Heart right ventricle (tissue), 16 donors: ENCODE data around the gene SLC7A8. TPM values are rescaled to one million over a fixed set of nuclear protein-coding genes. Genes with fewer than 3 reads are reported as not detected.

Experiments used
- ATAC-seq, 8 donors: fragments of 200-7000 bp; cut with Tn5 transposase; one replicate each; pipeline ENCODE4 v1.9.1; 2020; ENCODE audit warnings: mild to moderate bottlenecking in 8 of 8, moderate library complexity in 8 of 8, moderate number of reproducible peaks in 1 of 8
- DNase-seq, 2 donors: peaks; one replicate each; pipeline ENCODE4 v3.0.0-alpha.2; 2020
- H3K27ac ChIP-seq, 10 donors: fragments of 200-600 bp; sonication (generic) in 2 of 10; one replicate each; pipeline versions ENCODE4 v1.5.0 to v1.8.0; 2020 to 2022; ENCODE audit warnings: mild to moderate bottlenecking in 3 of 10
- H3K27me3 ChIP-seq, 7 donors: fragments of 200-600 bp; one replicate each; pipeline ENCODE4 v1.8.0; 2021 to 2022; ENCODE audit warnings: mild to moderate bottlenecking in 2 of 7
- H3K36me3 ChIP-seq, 9 donors: fragments of 200-600 bp; sonication (generic) in 1 of 9; one replicate each; pipeline versions ENCODE4 v1.5.0 to v1.8.0; 2020 to 2022; ENCODE audit warnings: mild to moderate bottlenecking in 2 of 9
- H3K4me1 ChIP-seq, 9 donors: fragments of 200-600 bp; sonication (generic) in 1 of 9; one replicate each; pipeline versions ENCODE4 v1.5.0 to v1.8.0; 2020 to 2022; ENCODE audit warnings: mild to moderate bottlenecking in 4 of 9
- H3K4me3 ChIP-seq, 10 donors: fragments of 200-600 bp; sonication (generic) in 2 of 10; one replicate each; pipeline versions ENCODE4 v1.5.0 to v1.8.0; 2020 to 2022; ENCODE audit warnings: mild to moderate bottlenecking in 7 of 10, moderate library complexity in 2 of 10
- H3K9me3 ChIP-seq, 11 donors: fragments of 200-600 bp in 10 of 11; sonication (generic) in 2 of 11; one replicate each; pipeline versions ENCODE4 v1.5.0 to v1.8.0; 2013 to 2022; ENCODE audit warnings: mild to moderate bottlenecking in 2 of 11, control low read depth in 1 of 11, moderate library complexity in 1 of 11
- WGBS, 2 donors: extraction: QIAGEN DNeasy Blood & Tissue Kit; methylation state at CpG; one replicate each; pipeline ENCODE4 v1.1.7; 2013; ENCODE audit warnings: inconsistent platforms in 1 of 2; 5-methylcytosine and 5-hydroxymethylcytosine counted together
- intact Hi-C, 10 donors: fragments of 100-400 bp; cut with DNase I; formaldehyde crosslinking; loops; one replicate each; pipeline versions ENCODE4 v1.11.1 to v1.14.2; 2022
- polyA plus RNA-seq, 2 donors: library from polyadenylated mRNA; stranded (reverse); fragments of 200-250 nt; gene quantifications; one replicate each; pipeline ENCODE4 v1.2.3, GENCODE V29; 2013
- total RNA-seq, 10 donors: library from RNA; stranded (reverse); fragmentation: NEBNext Ultra II Directional in 3 of 10; extraction: Animal tissue kit (Norgen Biotek cat#: 25700) in 3 of 10; gene quantifications; one replicate each; pipeline versions ENCODE4 v1.2.1 to v1.2.4, GENCODE V29; 2021 to 2023
- TF ChIP-seq, protein P1 (sequence below), 9 donors: fragments of 200-600 bp; sonication (generic) in 2 of 9; IDR thresholded peaks; one replicate each; pipeline versions ENCODE4 v1.5.0 to v1.8.0; 2021 to 2022; ENCODE audit warnings: antibody characterized with exemption in 9 of 9, mild to moderate bottlenecking in 5 of 9, moderate library complexity in 1 of 9
- donor health status: Arrhythmogenic right ventricular cardiomyopathy.
- donor health status: ischemic (EF 13 %, LVEDD 7.1; RV severe dilation, severe dysfunction).
- donor health status: healthy with polysubstance abuse.
- donor health status: DM: no; HTN: yes; CAD: no.
- donor health status: DM: no; HTN: no; CAD: no.
- donor health status: ischemic (EF 25% LVEDD 6.9; RV normal size, moderate dysfunction).
- donor health status: ischemic (EF 25% LVEDD 5.7; RV mildly dilated, moderate dysfunction).
- donor health status: healthy.
- donor health status: DM: yes; HTN: yes; CAD: no.
- donor health status: Ischemic cardiomyopathy.
- donor health status: ischemic (EF 35%, LVEDD 5.7; RV mildly dilated, moderate dysfunction).
- donor health status: nonischemic (EF 11% LVEDD 7.7; RV severe dilation, severe dysfunction).
- donor health status: DM: yes; HTN: yes; CAD: no.
- donor health status: PGD.
- donor health status: ischemic (EF 29% LVEDD 5.4; RV normal size, mild dysfunction).
- donor health status: nonischemic (EF 23%, LVEDD 6.1; RV moderate dilation, normal function).

Gene SLC7A8
- total and polyA plus RNA-seq, 12 donors, result 5.9 to 14.9 (median 9.6) TPM

DNA sequence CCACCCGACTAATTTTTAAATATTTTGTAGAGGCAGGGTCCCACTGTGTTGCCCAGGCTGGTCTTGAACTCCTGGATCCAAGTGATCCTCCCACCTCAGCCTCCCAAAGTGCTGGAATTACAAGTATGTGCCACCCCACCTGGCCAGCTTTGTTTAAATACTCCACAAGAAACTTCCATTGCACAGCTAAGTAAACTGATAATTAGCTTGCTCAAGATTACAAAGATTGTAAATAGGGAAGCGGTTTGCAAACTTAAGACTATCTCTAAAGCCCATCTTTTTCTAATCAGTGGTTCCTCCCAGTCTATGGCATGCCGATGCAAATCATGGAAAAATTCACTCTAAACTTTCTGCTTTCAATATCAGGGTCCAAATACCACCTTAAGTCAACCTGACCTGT, 9.7 kb downstream of the SLC7A8 start:
- H3K36me3 ChIP-seq, result no peaks in the 10 kb centered on the region
- intact Hi-C loops, result no loop called here
- peaks cover 0 to 28% (median under 1%) of the 10 kb centered on the region in 9 donors for H3K4me1 ChIP-seq
- H3K27me3 ChIP-seq, result no peaks in the 10 kb centered on the region
- peak overlapping the region in 1 of 10 donors; percentile 31 for H3K27ac ChIP-seq
- H3K9me3 ChIP-seq, result no peaks in the 10 kb centered on the region
- 79 to 84% methylated on average over 3 of the region's 3 CpGs for WGBS, 2 donors
- ATAC-seq, result no peak
- DNase-seq, result no peak
- H3K4me3 ChIP-seq, result no peak overlapping the region
- TF ChIP-seq, protein P1, sequence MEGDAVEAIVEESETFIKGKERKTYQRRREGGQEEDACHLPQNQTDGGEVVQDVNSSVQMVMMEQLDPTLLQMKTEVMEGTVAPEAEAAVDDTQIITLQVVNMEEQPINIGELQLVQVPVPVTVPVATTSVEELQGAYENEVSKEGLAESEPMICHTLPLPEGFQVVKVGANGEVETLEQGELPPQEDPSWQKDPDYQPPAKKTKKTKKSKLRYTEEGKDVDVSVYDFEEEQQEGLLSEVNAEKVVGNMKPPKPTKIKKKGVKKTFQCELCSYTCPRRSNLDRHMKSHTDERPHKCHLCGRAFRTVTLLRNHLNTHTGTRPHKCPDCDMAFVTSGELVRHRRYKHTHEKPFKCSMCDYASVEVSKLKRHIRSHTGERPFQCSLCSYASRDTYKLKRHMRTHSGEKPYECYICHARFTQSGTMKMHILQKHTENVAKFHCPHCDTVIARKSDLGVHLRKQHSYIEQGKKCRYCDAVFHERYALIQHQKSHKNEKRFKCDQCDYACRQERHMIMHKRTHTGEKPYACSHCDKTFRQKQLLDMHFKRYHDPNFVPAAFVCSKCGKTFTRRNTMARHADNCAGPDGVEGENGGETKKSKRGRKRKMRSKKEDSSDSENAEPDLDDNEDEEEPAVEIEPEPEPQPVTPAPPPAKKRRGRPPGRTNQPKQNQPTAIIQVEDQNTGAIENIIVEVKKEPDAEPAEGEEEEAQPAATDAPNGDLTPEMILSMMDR (IDR thresholded peaks at IDR 0.05), result no peak

DNA sequence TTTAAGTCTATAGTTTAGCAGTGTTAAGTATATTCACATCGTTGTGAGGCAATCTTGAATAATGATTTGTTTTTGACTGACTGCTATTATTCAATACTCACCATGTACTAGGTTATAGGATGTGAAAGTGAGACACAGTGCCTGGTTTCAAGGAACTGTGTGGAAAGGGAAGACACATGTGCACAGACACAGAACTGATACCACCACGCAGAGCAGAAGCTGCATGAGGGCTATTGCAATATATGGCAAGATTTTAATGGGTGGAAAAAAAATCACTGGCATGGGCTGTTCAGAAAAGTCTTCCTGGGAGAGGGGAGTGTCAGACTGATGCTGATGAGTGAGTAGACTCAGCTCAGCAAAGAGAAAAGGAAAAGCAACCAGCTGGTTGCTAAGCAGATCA, 10.4 kb downstream of the SLC7A8 start:
- H3K4me1 ChIP-seq, result peaks cover 0 to 36% (median 8%) of the 10 kb centered on the region in 9 donors
- TF ChIP-seq, protein P1 (IDR thresholded peaks at IDR 0.05), result no peak
- DNase-seq (no peak), ATAC-seq (peak in 3 of 8 donors; percentile 46 to 68 (median 52))
- H3K36me3 ChIP-seq, result no peaks in the 10 kb centered on the region
- peak overlapping the region in 1 of 10 donors; percentile 31 for H3K27ac ChIP-seq
- WGBS, 2 donors, result 83 to 89% methylated on average over 2 of the region's 2 CpGs
- no peaks in the 10 kb centered on the region for H3K27me3 ChIP-seq
- H3K4me3 ChIP-seq, result no peak overlapping the region
- no peaks in the 10 kb centered on the region for H3K9me3 ChIP-seq
- intact Hi-C loops, result no loop called here

DNA sequence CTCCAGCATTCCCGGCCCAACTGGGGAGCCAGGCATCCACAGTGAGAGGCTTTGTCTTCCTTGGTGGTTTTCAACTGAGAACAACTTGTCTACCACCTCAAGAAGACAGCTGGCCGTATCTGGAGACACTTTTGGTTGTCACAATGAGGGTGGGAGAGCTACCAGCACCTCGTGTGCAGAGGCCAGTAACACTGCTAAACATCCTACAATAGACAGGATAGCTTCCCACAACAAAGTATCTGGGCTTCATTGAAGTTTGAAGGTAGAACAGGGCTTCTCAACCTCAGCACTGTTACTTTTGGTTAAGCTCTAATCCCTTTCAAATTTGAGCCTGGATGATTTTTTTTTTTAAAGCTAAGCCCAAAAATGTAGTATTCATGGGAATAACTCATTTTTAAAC, 10.9 kb downstream of the SLC7A8 start:
- TF ChIP-seq, protein P1 (IDR thresholded peaks at IDR 0.05), result no peak
- peaks cover 0 to 40% (median 13%) of the 10 kb centered on the region in 9 donors for H3K4me1 ChIP-seq
- no peaks in the 10 kb centered on the region for H3K9me3 ChIP-seq
- no peaks in the 10 kb centered on the region for H3K27me3 ChIP-seq
- no peaks in the 10 kb centered on the region for H3K36me3 ChIP-seq
- H3K4me3 ChIP-seq, result no peak overlapping the region
- no peak for ATAC-seq
- H3K27ac ChIP-seq, result peak overlapping the region in 1 of 10 donors; percentile 31
- whole genome bisulfite sequencing, 2 donors, result 59% methylated on average over 3 of the region's 3 CpGs
- intact Hi-C loops, result no loop called here
- DNase-seq, result no peak

DNA sequence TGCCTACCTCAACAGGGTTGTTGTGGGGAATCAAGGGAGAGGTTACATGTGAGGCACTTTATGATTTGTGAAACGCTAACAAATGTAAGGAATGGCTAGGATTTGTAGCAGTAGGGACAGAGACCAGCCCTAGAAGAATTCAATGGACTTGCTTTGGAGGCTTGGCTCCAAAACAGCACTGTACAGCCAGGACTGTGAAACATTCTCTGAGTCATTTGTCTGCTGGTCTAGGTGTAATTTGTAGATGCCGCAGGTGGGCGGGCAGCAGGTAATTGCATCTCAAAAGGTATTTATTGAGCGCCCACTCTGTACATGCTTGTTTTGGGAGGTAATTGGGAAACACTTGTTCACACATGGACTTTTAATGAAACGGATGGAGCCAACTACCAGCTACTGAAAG, 11.4 kb downstream of the SLC7A8 start:
- intact Hi-C loops, result no loop called here
- 95% methylated on average over 5 of the region's 5 CpGs for WGBS, 2 donors
- no peak overlapping the region for H3K4me3 ChIP-seq
- H3K4me1 ChIP-seq, result peaks cover 0 to 44% (median 14%) of the 10 kb centered on the region in 9 donors
- no peak overlapping the region for H3K27ac ChIP-seq
- no peaks in the 10 kb centered on the region for H3K27me3 ChIP-seq
- ATAC-seq, result no peak
- no peaks in the 10 kb centered on the region for H3K9me3 ChIP-seq
- no peak for DNase-seq
- no peaks in the 10 kb centered on the region for H3K36me3 ChIP-seq
- TF ChIP-seq, protein P1 (IDR thresholded peaks at IDR 0.05), result no peak
